ACHN (cell line): ENCODE results near the gene PAF1.
"Not testable (repeated sequence)": the region's sequence is repeated elsewhere in the genome, so short reads cannot be mapped to it uniquely, and the experiment has no call there.

Experiments used
- DNase-seq: peaks from one replicate; pipeline ENCODE4 v3.0.0-alpha.2; 2015
- in situ Hi-C: cut with HindIII; loops from 2 replicates; pipeline ENCODE4 v1.10.0; 2017; ENCODE audit warnings: low sequenced_read_pairs, low pct_ligation_motif_present, low pct_unique_long_range_greater_than_20kb

The PAF1 gene

DNA sequence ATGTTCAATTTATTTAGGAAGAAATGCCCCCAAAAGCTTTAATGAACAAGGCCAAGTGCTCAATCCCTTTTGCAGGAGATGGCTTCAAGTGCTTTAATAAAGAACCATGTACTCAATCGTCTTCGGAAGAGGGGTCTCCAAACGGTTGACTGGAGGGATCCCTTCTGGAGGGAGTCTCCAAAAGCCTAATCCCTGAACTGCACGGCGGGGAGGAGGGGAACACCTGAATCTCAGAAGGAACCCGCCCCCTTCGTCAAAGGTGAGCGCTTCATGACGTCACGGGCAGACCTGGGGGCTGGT is 505 bp downstream of the PAF1 start:
- DNase-seq = peak; percentile 50
- in situ Hi-C loops = no loop called here

- in situ Hi-C loops = no loop called here
- DNase-seq = no peak
Observed at GRCh38 chr19:39389631-39390414, 1.1 kb downstream of the PAF1 start.

GRCh38 chr19:39388657-39389056 is 2.2 kb downstream of the PAF1 start:
- in situ Hi-C loops = no loop called here
- DNase-seq = no peak

GRCh38 chr19:39386557-39386956 is 4.3 kb downstream of the PAF1 start:
- in situ Hi-C loops = no loop called here
- DNase-seq = no peak

DNA sequence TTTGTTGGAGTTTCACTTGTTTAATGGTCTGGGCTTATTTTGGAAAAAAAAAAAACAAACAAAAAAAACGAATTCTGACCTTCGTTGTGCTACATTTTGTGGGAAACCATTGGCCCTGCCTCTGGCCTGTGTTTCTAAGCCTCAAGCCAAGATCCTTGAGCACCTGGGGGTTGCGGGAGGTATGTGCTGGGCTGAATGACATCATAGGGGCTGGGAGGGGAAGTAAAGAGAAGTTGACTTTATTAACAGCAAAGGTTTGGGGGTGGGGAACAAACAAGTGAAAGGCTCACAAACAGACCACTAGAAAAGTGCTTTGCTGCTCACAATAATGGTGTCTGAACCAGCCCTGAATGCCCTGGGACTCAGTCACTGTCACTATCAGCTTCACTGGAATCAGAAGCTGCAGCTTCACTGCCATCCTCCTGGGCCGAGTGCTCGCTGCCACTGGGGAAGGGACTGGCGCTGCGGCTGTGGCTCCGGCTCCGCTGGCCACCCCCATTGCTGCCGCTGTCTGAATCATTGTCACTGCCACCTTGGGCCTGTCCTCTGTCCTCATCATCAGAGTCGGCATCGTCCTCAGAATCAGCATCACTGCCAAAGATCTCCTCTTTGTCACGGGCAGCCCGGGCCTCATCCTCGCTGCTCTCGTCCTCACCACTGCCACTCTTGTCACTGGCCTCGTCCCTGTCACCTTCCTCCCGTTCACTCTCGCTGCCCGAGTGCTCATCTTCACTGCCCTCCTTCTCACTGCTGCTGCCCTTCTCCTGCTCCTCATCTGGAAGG is 5.1 kb downstream of the PAF1 start:
- in situ Hi-C loops = no loop called here

DNA sequence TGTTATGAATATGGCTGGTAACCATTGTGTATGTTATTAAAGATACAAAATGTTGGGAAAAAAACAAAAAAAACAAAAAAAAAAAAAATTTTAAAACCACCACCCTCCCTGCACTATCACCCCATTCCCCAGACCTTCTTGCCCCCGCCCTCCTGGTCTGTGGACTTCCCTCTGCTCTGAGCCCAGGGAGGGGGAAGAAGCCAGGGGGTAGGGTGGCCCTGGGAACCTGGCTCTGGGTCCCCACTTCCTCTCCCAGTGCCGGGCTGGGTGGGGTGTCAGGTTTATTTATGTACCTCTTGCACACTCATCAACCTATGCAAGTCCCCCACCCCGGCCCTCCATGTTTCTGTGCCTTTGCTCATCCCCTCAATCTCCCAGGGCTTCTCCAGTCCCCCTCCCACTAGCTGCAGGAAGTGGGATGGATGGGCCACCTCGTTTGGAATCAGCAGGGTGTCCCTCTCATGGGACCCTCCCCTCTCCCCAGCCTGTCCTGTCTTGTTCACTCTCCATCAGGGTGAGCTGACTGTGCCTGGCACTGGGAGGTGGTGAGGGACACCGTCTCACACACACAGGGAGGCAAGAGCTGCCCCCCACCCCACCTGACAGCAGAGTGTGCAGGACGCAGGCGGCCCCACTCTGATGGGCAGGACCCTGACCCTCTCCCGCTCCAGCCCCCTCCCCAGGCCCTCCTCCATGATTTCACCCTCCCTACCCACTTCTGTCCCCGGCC is 5.9 kb downstream of the PAF1 start:
- in situ Hi-C loops = no loop called here
- DNase-seq = no peak

More for the DNA sequence above, 5.1 kb downstream of the PAF1 start:
- DNase-seq = no peak

DNA sequence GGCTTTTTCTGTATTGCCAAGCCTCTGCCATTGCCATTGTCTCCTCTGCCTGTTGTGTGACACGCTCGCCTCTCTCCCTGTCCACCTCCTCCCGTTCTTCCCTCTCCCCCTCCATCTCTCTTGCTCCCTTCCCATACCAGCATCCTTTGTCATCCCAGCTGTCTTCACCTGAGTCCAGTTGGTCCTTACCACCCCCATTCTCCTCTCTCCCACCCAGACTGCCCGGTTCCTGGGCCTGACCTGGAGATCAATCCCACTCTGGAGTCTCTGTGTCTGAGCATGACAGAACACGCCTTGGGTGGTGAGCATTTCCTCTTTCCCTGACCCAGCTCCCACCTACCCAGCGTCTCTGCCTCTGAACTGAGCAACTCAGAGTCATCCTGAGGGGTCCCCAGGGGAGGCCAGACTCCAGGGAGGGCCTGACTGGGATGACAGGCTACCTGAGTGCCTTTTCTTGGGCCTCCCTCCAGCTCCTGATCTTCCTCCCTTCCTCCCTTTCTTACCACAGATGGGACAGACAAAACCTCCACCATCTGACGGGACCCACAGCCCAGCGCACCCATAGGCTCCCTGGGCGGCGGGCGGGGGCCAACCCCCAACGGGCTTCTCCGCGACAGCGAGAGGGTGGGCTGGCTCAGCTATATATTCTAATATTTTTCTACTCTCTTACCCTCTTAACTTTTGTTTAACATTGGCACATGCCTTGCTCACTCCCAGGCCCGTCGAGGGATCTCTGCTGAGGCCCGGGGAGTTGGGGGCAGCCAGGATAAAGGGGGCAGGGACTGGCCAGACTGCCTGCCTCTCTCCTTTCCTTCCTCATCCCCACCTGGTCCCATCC is 7.7 kb downstream of the PAF1 start:
- in situ Hi-C loops = no loop called here

DNA sequence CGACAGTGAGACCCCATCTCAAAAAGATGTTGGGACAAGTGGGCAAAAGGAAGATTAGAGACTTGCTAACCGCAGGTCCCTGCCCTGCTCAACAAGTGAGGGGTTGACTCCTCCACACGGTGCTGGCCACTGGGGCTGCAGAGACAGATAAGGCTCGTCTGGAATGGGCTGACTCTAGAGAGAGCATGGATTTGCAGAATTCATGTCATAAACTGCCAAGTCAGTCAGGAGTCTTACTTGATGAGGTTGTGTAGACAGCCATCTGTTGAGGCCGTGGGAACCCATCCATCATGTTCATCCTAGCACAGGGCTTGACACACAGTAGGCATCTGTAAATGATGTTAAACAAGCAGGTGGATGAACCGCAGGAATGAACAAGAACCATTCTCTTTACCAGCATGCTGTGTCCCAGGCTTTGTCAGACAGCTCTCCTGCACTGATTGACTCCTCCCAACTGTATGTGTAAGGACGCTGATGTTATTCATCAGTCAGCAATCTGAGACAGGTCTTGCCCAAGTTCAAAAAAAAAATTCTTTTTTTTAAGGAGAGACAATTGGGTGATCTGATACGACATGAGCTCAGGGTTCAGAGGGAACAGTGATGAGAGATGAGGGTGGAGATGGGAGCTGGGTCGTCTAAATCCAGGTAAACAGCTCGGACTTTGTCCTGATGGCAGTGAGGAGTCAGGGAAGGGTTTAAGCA is 8.8 kb downstream of the PAF1 start:
- no peak for DNase-seq
- in situ Hi-C loops = no loop called here

More for the DNA sequence above, 7.7 kb downstream of the PAF1 start:
- DNase-seq = no peak

- DNase-seq = no peak
- in situ Hi-C loops = no loop called here
Observed at GRCh38 chr19:39380521-39381502, 10.1 kb downstream of the PAF1 start.

- DNase-seq = no peak
- in situ Hi-C loops = no loop called here
Observed at GRCh38 chr19:39379865-39380396, 11.0 kb downstream of the PAF1 start.

GRCh38 chr19:39379366-39379765 is 11.5 kb downstream of the PAF1 start:
- not testable (repeated sequence) for DNase-seq

DNA sequence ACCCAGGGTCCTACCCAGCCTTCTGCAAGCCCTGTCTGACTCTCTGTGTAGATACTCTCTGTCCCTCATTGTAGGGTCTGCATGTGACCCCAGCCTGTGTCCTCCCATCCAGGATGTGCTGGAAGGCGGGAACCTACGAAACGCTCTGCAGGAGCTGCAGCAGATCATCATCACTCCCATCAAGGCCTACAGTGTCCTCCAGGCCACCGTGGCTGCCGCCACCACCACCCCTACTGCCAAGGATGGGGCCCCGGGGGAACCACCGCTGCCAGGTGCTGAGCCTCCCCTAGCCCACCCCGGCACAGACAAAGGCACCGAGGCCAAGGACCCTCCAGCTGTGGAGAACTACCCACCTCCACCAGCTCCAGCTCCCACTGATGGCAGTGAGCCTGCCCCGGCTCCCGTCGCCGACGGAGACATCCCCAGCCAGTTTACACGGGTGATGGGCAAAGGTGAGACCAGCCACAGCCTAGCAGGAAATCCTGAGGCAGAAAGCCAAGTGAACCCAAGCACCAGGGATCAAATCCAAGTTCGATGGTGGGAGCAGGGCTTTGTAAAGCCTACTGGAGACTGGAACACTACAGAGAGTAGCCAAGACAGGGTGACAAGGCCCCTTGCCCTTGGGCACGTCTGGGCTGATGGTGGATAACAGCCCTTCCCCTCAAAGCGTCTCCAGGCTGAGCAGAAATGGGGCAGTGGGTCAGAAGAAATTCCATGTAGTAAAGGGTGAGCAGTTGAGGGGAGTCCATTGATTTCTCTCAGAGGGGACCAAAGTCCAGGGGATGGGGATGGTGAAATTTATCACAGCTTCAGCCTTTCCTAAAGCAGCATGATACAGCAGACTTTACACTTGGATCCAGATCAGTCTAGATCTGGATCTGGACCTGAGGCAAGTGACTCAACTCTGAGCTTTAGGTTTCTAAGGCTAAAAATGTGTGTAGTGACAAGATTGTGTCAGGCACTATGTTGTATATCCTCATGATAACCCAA is 13.2 kb downstream of the PAF1 start:
- no peak for DNase-seq
- in situ Hi-C loops = no loop called here

More at GRCh38 chr19:39379366-39379765, 11.5 kb downstream of the PAF1 start:
- in situ Hi-C loops = not testable (repeated sequence)

GRCh38 chr19:39375929-39376328 is 15.0 kb downstream of the PAF1 start:
- DNase-seq = no peak
- in situ Hi-C loops = no loop called here

- no peak for DNase-seq
- in situ Hi-C loops = no loop called here
Observed at GRCh38 chr19:39372941-39373340, 18.0 kb downstream of the PAF1 start.

GRCh38 chr19:39372047-39372802 is 18.7 kb downstream of the PAF1 start:
- DNase-seq = no peak
- in situ Hi-C loops = no loop called here
